ENCODE data around the gene TATDN2.

Gene TATDN2

GRCh38 chr3:10238345-10239183, 9.7 kb upstream of the TATDN2 start:
- H3K4me1 ChIP-seq (ENCODE audit: insufficient read depth, poor library complexity, severe bottlenecking), result no peaks in the 10 kb centered on the region
- no peak overlapping the region for H3K4me3 ChIP-seq (ENCODE audit: severe bottlenecking)
- TF ChIP-seq CTCF (IDR thresholded peaks at IDR 0.05; ENCODE audit: poor library complexity, severe bottlenecking), result no peak
- ATAC-seq (ENCODE audit: low read depth), result no peak; the same call in 2 of the 3 replicates
- H3K27ac ChIP-seq (ENCODE audit: poor library complexity, severe bottlenecking), result no peak overlapping the region
- H3K9me3 ChIP-seq (ENCODE audit: severe bottlenecking), result no peaks in the 10 kb centered on the region
- H3K36me3 ChIP-seq (ENCODE audit: low read depth), result peaks cover 4% of the 10 kb centered on the region; the same call in 1 of the 2 replicates
- H3K27me3 ChIP-seq (ENCODE audit: insufficient read depth, poor library complexity, severe bottlenecking), result no peaks in the 10 kb centered on the region
- no peak for DNase-seq (ENCODE audit: low spot score)

- DNase-seq (ENCODE audit: low spot score) (no peak), ATAC-seq (ENCODE audit: low read depth) (no peak)
- Histone ChIP-seq H3K9me3 (ENCODE audit: severe bottlenecking) (peaks cover 6% of the 10 kb centered on the region), H3K27ac (ENCODE audit: poor library complexity, severe bottlenecking) (no peak overlapping the region), H3K27me3 (ENCODE audit: insufficient read depth, poor library complexity, severe bottlenecking) (no peaks in the 10 kb centered on the region), H3K36me3 (ENCODE audit: low read depth) (peaks cover 4% of the 10 kb centered on the region; the same call in 1 of the 2 replicates), H3K4me1 (ENCODE audit: insufficient read depth, poor library complexity, severe bottlenecking) (no peaks in the 10 kb centered on the region), H3K4me3 (ENCODE audit: severe bottlenecking) (no peak overlapping the region)
- TF ChIP-seq CTCF (IDR thresholded peaks at IDR 0.05; ENCODE audit: poor library complexity, severe bottlenecking), result no peak
Measured at GRCh38 chr3:10240799-10241198, 7.5 kb upstream of the TATDN2 start.

GRCh38 chr3:10242182-10243065, 5.8 kb upstream of the TATDN2 start:
- H3K4me3 ChIP-seq (ENCODE audit: severe bottlenecking), result no peak overlapping the region
- DNase-seq (ENCODE audit: low spot score) (no peak), ATAC-seq (ENCODE audit: low read depth) (no peak)
- no peaks in the 10 kb centered on the region for H3K27me3 ChIP-seq (ENCODE audit: insufficient read depth, poor library complexity, severe bottlenecking)
- no peak overlapping the region for H3K27ac ChIP-seq (ENCODE audit: poor library complexity, severe bottlenecking)
- no peak for TF ChIP-seq CTCF (IDR thresholded peaks at IDR 0.05; ENCODE audit: poor library complexity, severe bottlenecking)
- H3K9me3 ChIP-seq (ENCODE audit: severe bottlenecking), result peaks cover 8% of the 10 kb centered on the region
- H3K4me1 ChIP-seq (ENCODE audit: insufficient read depth, poor library complexity, severe bottlenecking), result no peaks in the 10 kb centered on the region
- H3K36me3 ChIP-seq (ENCODE audit: low read depth), result no peaks in the 10 kb centered on the region

GRCh38 chr3:10244009-10244408, 4.2 kb upstream of the TATDN2 start:
- DNase-seq (ENCODE audit: low spot score) (no peak), ATAC-seq (ENCODE audit: low read depth) (no peak)
- no peaks in the 10 kb centered on the region for H3K27me3 ChIP-seq (ENCODE audit: insufficient read depth, poor library complexity, severe bottlenecking)
- no peaks in the 10 kb centered on the region for H3K36me3 ChIP-seq (ENCODE audit: low read depth)
- H3K4me3 ChIP-seq (ENCODE audit: severe bottlenecking), result no peak overlapping the region
- TF ChIP-seq CTCF (IDR thresholded peaks at IDR 0.05; ENCODE audit: poor library complexity, severe bottlenecking), result no peak
- no peaks in the 10 kb centered on the region for H3K4me1 ChIP-seq (ENCODE audit: insufficient read depth, poor library complexity, severe bottlenecking)
- H3K27ac ChIP-seq (ENCODE audit: poor library complexity, severe bottlenecking), result no peak overlapping the region
- peaks cover 8% of the 10 kb centered on the region for H3K9me3 ChIP-seq (ENCODE audit: severe bottlenecking)
